ENCODE data around the gene GHRHR. TPM values are rescaled to one million over a fixed set of nuclear protein-coding genes. Genes with fewer than 3 reads are reported as not detected.

GHRHR gene
- total and polyA plus RNA-seq, 9 of the 15 experiments (the other 6 are each of a cell fraction or from before 2014, with no cell fraction given) = not detected

GRCh38 chr7:30986738-30987137, 23.0 kb downstream of the GHRHR start (continued):
- TF ChIP-seq, protein P1, sequence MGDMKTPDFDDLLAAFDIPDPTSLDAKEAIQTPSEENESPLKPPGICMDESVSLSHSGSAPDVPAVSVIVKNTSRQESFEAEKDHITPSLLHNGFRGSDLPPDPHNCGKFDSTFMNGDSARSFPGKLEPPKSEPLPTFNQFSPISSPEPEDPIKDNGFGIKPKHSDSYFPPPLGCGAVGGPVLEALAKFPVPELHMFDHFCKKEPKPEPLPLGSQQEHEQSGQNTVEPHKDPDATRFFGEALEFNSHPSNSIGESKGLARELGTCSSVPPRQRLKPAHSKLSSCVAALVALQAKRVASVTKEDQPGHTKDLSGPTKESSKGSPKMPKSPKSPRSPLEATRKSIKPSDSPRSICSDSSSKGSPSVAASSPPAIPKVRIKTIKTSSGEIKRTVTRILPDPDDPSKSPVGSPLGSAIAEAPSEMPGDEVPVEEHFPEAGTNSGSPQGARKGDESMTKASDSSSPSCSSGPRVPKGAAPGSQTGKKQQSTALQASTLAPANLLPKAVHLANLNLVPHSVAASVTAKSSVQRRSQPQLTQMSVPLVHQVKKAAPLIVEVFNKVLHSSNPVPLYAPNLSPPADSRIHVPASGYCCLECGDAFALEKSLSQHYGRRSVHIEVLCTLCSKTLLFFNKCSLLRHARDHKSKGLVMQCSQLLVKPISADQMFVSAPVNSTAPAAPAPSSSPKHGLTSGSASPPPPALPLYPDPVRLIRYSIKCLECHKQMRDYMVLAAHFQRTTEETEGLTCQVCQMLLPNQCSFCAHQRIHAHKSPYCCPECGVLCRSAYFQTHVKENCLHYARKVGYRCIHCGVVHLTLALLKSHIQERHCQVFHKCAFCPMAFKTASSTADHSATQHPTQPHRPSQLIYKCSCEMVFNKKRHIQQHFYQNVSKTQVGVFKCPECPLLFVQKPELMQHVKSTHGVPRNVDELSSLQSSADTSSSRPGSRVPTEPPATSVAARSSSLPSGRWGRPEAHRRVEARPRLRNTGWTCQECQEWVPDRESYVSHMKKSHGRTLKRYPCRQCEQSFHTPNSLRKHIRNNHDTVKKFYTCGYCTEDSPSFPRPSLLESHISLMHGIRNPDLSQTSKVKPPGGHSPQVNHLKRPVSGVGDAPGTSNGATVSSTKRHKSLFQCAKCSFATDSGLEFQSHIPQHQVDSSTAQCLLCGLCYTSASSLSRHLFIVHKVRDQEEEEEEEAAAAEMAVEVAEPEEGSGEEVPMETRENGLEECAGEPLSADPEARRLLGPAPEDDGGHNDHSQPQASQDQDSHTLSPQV (IDR thresholded peaks at IDR 0.05) = no peak
- TF ChIP-seq CHD2 (IDR thresholded peaks at IDR 0.05; ENCODE audit: low read depth, low read length) (no peak), NFYB (IDR thresholded peaks at IDR 0.05; ENCODE audit: extremely low read depth, insufficient read length) (no peak)

DNA sequence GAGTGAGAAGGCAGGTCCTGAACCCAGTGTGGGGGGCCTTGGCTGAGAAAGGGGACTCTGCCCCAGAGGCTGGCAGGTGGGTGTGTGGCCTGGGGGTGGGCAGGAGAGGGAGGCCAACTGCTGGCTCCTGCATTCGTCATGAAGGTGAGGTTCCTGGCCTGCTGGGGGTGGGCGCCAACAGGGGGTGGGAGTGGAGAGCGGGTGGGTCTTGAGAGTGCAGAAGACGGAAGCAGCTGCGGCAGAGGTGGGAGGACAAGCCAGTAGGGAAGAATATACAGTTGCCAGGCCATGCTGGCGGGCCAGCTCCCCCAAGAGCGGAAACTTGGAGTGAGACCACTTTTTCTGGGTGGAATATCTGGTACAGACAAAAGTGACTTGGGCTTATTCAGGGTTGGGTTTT, 23.4 kb downstream of the GHRHR start:
- H3K4me3 ChIP-seq = no peak overlapping the region
- H3K4me2 ChIP-seq (ENCODE audit: insufficient read depth, low read length) = no peak overlapping the region
- no peak for FAIRE-seq
- peaks cover 0 to 18% of the 10 kb centered on the region in 2 experiments; a peak in 2 of 5 replicates for H3K4me1 ChIP-seq (replicated peaks in 1 of 2; ENCODE audit: control insufficient read depth in 2 of 2, insufficient read depth in 2 of 2, low read length in 2 of 2)
- intact Hi-C loops (cut with micrococcal nuclease) (no loop called here), in situ Hi-C loops (cut with MboI) (loop anchor here (10.0 kb wide), 1 partner anchor 748 kb away; no protein-coding TSS in a partner anchor)
- H3K79me2 ChIP-seq (ENCODE audit: control insufficient read depth, insufficient read depth, low read length) = no peaks in the 10 kb centered on the region
- no peak overlapping the region for H3K9ac ChIP-seq (ENCODE audit: insufficient read depth in 1 of 2, low read depth in 2 of 2, low read length in 2 of 2)
- ChIA-PET CTCF (ENCODE audit: low intra/inter-chr PET ratio) (no interaction called here), POLR2A (interaction anchor here (0.6 kb wide), 1 partner anchor 18 kb away, joined by 3 read pairs; no protein-coding TSS in a partner anchor)
- no peaks in the 10 kb centered on the region; the same call in 1 of the 2 replicates for H4K20me1 ChIP-seq (replicated peaks; ENCODE audit: control insufficient read depth, insufficient read depth, low read length)
- H3K9me1 ChIP-seq (ENCODE audit: control insufficient read depth, insufficient read depth, low read length) = no peaks in the 10 kb centered on the region
- ATAC-seq = no peak
- WGBS (ENCODE audit: insufficient coverage, low coverage, missing lambda C conversion rate) = 0% methylated on average over 4 of the region's 7 CpGs
- H3K9me3 ChIP-seq (replicated peaks; ENCODE audit: control insufficient read depth, insufficient read depth, low read depth, low read length) = no peaks in the 10 kb centered on the region
- peaks cover 23 to 55% of the 10 kb centered on the region in 2 experiments for H3K27me3 ChIP-seq (ENCODE audit: control insufficient read depth in 2 of 2, insufficient read depth in 2 of 2, low read length in 2 of 2)
- H3K36me3 ChIP-seq (ENCODE audit: control insufficient read depth, insufficient read depth, low read length) = no peaks in the 10 kb centered on the region
- no peak for DNase-seq (ENCODE audit: extremely low read depth in 1 of 4, low spot score in 3 of 4)
- BruUV-seq (replicated peaks) = no TSS peak
- no peak overlapping the region for H3K27ac ChIP-seq (ENCODE audit: extremely low read depth, low read depth, low read length)
- no peak overlapping the region for H2AFZ ChIP-seq (ENCODE audit: low read depth, low read length)
- no peak for TF ChIP-seq FOXJ3 (CRISPR knock-in tag; IDR thresholded peaks at IDR 0.05)
- TF ChIP-seq ZNF395 (CRISPR knock-in tag; IDR thresholded peaks at IDR 0.05) = no peak
- no peak for TF ChIP-seq ZNF75A (CRISPR knock-in tag; IDR thresholded peaks at IDR 0.05)
- TF ChIP-seq DMBX1 (CRISPR knock-in tag; IDR thresholded peaks at IDR 0.05; ENCODE audit: borderline replicate concordance) = no peak
- TF ChIP-seq SAFB (IDR thresholded peaks at IDR 0.05; ENCODE audit: borderline replicate concordance, low read depth, low read length) = no peak
- TF ChIP-seq CAMTA2 (CRISPR knock-in tag; conservative IDR thresholded peaks at IDR 0.05) = no peak
- TF ChIP-seq ZHX1 (conservative IDR thresholded peaks at IDR 0.05; ENCODE audit: low read length) = no peak
- no peak for TF ChIP-seq ZNF23 (CRISPR knock-in tag; IDR thresholded peaks at IDR 0.05)
- TF ChIP-seq ZBTB26 (CRISPR knock-in tag; IDR thresholded peaks at IDR 0.05) = no peak

All from K562 (cell line).